Activated CD8-positive, alpha-beta T cell treated with anti-CD3 and anti-CD28 coated beads for 36 hours (primary cell): ENCODE data around the gene TLCD4. TPM values are rescaled to one million over a fixed set of nuclear protein-coding genes. Genes with fewer than 3 reads are reported as not detected.

Experiments used
- ATAC-seq: fragments of 200-7000 bp; cut with Tn5 transposase; one replicate; pipeline ENCODE4 v1.10.0; 2021; ENCODE audit warnings: mild to moderate bottlenecking, moderate library complexity
- CTCF ChIA-PET: fragments of 350-600 bp; sonication (Branson Sonifier 250); formaldehyde crosslinking; loops from one replicate; lab custom pipeline; 2021; ENCODE audit warnings: antibody characterized with exemption; lab: Charles Lee
- POLR2A ChIA-PET: fragments of 350-600 bp; sonication (Branson Sonifier 250); formaldehyde crosslinking; loops from one replicate; lab custom pipeline; 2021; ENCODE audit warnings: antibody characterized with exemption; lab: Charles Lee
- DNase-seq: peaks from one replicate; pipeline ENCODE4 v3.0.0-alpha.2; 2020
- H3K27ac Mint-ChIP-seq: one replicate; pipeline ENCODE4 v1.8.0; 2021; ENCODE audit warnings: mild to moderate bottlenecking, mixed read lengths
- H3K27me3 Mint-ChIP-seq: one replicate; pipeline ENCODE4 v1.8.0; 2021; ENCODE audit warnings: mixed read lengths
- H3K36me3 Mint-ChIP-seq: one replicate; pipeline ENCODE4 v1.8.0; 2021; ENCODE audit warnings: low read depth, mixed read lengths
- H3K4me1 Mint-ChIP-seq: one replicate; pipeline ENCODE4 v1.8.0; 2021; ENCODE audit warnings: low read depth, mixed read lengths
- H3K4me3 Mint-ChIP-seq: one replicate; pipeline ENCODE4 v1.8.0; 2021; ENCODE audit warnings: mild to moderate bottlenecking, moderate library complexity, mixed read lengths
- H3K9me3 Mint-ChIP-seq: one replicate; pipeline ENCODE4 v1.8.0; 2021; ENCODE audit warnings: mixed read lengths
- CTCF ChIP-seq: fragments of 200-600 bp; IDR thresholded peaks from one replicate; pipeline ENCODE4 v1.8.0; 2022; ENCODE audit warnings: antibody characterized with exemption, mild to moderate bottlenecking
- intact Hi-C: fragments of 100-400 bp; cut with micrococcal nuclease; formaldehyde crosslinking; loops from one replicate; pipeline ENCODE4 v1.10.0; 2022
- total RNA-seq, 2 experiments: library from RNA; stranded (reverse); gene quantifications; one replicate each; pipeline ENCODE4 v1.2.3, GENCODE V29; 2021

TLCD4 gene
- total RNA-seq, 2 experiments from 2014 or later, result 0.32 to 0.38 TPM

DNA sequence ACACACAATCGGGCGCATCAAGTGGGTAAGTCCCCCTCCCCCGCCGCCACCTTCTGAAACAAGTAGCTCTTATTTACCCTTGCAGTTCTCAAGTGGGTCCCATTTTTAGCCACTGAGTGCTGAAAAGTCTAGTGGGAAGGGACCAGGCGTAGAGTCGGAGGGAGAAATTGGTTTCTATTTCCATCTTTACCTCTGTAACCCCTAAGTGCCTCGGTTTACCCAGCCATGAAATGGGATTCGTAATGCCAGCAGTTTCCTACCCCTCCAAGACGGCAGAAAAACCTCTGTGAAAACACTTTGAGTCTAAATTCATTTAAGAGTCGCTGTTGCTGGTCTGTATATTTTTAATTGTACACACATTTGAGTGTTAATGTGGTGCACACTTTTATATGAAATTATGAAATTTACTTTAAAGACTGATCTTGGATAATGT is 928 bp downstream of the TLCD4 start:
- H3K27ac Mint-ChIP-seq, result peak overlapping the region; percentile 52
- no peaks in the 10 kb centered on the region for H3K36me3 Mint-ChIP-seq
- intact Hi-C loops, result no loop called here
- peaks cover 48% of the 10 kb centered on the region for H3K27me3 Mint-ChIP-seq
- H3K4me3 Mint-ChIP-seq, result peak overlapping the region; percentile 72
- POLR2A ChIA-PET, result interaction anchor here (1.0 kb wide), 1 partner anchor 45 kb away, joined by 4 read pairs; no protein-coding TSS in a partner anchor
- no peak for TF ChIP-seq CTCF
- ATAC-seq (no peak), DNase-seq (peak; percentile 50)
- H3K9me3 Mint-ChIP-seq, result no peaks in the 10 kb centered on the region
- peaks cover 8% of the 10 kb centered on the region for H3K4me1 Mint-ChIP-seq
- CTCF ChIA-PET, result interaction anchor here (1.4 to 5.5 kb wide), 4 partner anchors 10 to 116 kb away, joined by 3 to 25 read pairs (median 14); partner anchors contain the start of gene RWDD3

DNA sequence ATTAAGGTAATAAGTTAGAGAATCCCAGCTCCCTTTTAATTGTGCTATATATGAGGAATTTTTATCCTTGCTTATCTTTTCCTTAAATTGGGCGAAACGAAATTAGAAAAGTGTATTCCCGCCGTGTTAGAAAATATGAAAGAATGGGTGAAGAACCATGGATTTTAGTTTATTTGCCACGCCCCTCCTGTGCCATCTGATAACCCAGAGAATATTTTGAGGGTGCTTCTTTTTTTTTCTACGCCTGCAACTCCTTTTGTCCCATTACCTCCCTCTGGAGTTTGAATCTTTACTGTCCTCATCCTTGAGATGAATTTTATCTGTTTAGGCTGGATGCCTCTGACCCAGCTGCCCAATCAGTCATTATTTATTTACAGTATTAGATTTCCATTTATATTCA is 1.6 kb downstream of the TLCD4 start:
- POLR2A ChIA-PET, result no interaction called here
- H3K36me3 Mint-ChIP-seq, result no peaks in the 10 kb centered on the region
- CTCF ChIA-PET, result interaction anchor here (0.6 to 5.5 kb wide), 4 partner anchors 34 to 647 kb away, joined by 3 to 23 read pairs (median 4); partner anchors contain the start of gene RWDD3
- H3K4me1 Mint-ChIP-seq, result peaks cover 8% of the 10 kb centered on the region
- no peak overlapping the region for H3K4me3 Mint-ChIP-seq
- no peak for ATAC-seq
- H3K9me3 Mint-ChIP-seq, result no peaks in the 10 kb centered on the region
- H3K27ac Mint-ChIP-seq, result no peak overlapping the region
- H3K27me3 Mint-ChIP-seq, result peaks cover 46% of the 10 kb centered on the region
- DNase-seq, result no peak
- no peak for TF ChIP-seq CTCF
- intact Hi-C loops, result no loop called here

GRCh38 chr1:95119273-95119672 is 2.1 kb downstream of the TLCD4 start:
- ChIA-PET CTCF (interaction anchor here (0.6 to 5.5 kb wide), 3 partner anchors 35 to 646 kb away, joined by 3 to 23 read pairs (median 4); partner anchors contain the start of gene RWDD3), POLR2A (no interaction called here)
- Mint-ChIP-seq H3K27ac (no peak overlapping the region), H3K36me3 (no peaks in the 10 kb centered on the region), H3K4me1 (peaks cover 8% of the 10 kb centered on the region), H3K9me3 (no peaks in the 10 kb centered on the region), H3K27me3 (peaks cover 46% of the 10 kb centered on the region), H3K4me3 (no peak overlapping the region)
- intact Hi-C loops, result no loop called here
- ATAC-seq (no peak), DNase-seq (no peak)
- TF ChIP-seq CTCF, result no peak

GRCh38 chr1:95122151-95122697 is 5.1 kb downstream of the TLCD4 start:
- H3K27me3 Mint-ChIP-seq, result peaks cover 42% of the 10 kb centered on the region
- H3K4me1 Mint-ChIP-seq, result peaks cover 3% of the 10 kb centered on the region
- no peaks in the 10 kb centered on the region for H3K9me3 Mint-ChIP-seq
- TF ChIP-seq CTCF, result no peak
- H3K27ac Mint-ChIP-seq, result no peak overlapping the region
- ChIA-PET CTCF (interaction anchor here (1.0 kb wide), 1 partner anchor 38 kb away, joined by 3 read pairs; no protein-coding TSS in a partner anchor), POLR2A (no interaction called here)
- H3K4me3 Mint-ChIP-seq, result no peak overlapping the region
- no peak for DNase-seq
- ATAC-seq, result no peak
- intact Hi-C loops, result no loop called here
- H3K36me3 Mint-ChIP-seq, result no peaks in the 10 kb centered on the region

DNA sequence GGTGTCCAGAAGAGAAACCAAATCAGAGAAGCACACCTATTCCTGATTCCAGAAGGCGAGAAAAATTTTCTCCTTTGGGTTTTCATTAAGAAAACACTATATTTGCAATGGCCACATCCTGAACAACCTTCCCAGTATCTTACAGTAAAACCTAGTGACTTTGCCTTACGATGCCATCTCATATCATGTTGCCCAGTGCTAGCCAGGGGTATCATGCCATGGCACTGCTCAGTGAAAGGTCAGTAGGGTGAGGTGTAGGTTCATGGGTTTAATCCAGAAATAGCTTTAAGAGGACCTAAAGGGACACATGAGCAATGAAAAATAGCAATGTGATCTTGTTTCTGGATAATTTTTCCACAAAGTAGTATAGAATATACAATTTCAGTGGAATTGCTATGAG is 7.2 kb downstream of the TLCD4 start:
- intact Hi-C loops, result no loop called here
- CTCF ChIA-PET, result no interaction called here
- no peak overlapping the region for H3K4me3 Mint-ChIP-seq
- peaks cover 26% of the 10 kb centered on the region for H3K27me3 Mint-ChIP-seq
- DNase-seq, result no peak
- H3K36me3 Mint-ChIP-seq, result no peaks in the 10 kb centered on the region
- no peaks in the 10 kb centered on the region for H3K4me1 Mint-ChIP-seq
- no peak for ATAC-seq
- no peak for TF ChIP-seq CTCF
- POLR2A ChIA-PET, result no interaction called here
- no peaks in the 10 kb centered on the region for H3K9me3 Mint-ChIP-seq
- H3K27ac Mint-ChIP-seq, result no peak overlapping the region
